Measurements from ENCODE around the gene ALDH1L1. TPM values are rescaled to one million over a fixed set of nuclear protein-coding genes. Genes with fewer than 3 reads are reported as not detected.

The ALDH1L1 gene
- total RNA-seq, 1 donor from 2014 or later: 4.1 TPM

GRCh38 chr3:126146034-126146433 lies 34.4 kb downstream of the ALDH1L1 start:
- peak; percentile 25 for DNase-seq (ENCODE audit: low spot score)
- ATAC-seq: no peak
- intact Hi-C loops (cut with DNase I): no loop called here

GRCh38 chr3:126142652-126143051 lies 37.7 kb downstream of the ALDH1L1 start:
- DNase-seq (ENCODE audit: low spot score) (no peak), ATAC-seq (no peak)
- intact Hi-C loops (cut with DNase I): no loop called here

GRCh38 chr3:126137490-126138130 lies 42.8 kb downstream of the ALDH1L1 start:
- no peak for ATAC-seq
- intact Hi-C loops (cut with DNase I): no loop called here
- DNase-seq (ENCODE audit: low spot score): peak; percentile 15

GRCh38 chr3:126136428-126137220 lies 43.8 kb downstream of the ALDH1L1 start:
- ATAC-seq (no peak), DNase-seq (ENCODE audit: low spot score) (peak; percentile 43)
- intact Hi-C loops (cut with DNase I): no loop called here

GRCh38 chr3:126135406-126136076 lies 44.8 kb downstream of the ALDH1L1 start:
- DNase-seq (ENCODE audit: low spot score) (peak; percentile 57), ATAC-seq (no peak)
- intact Hi-C loops (cut with DNase I): no loop called here

- ATAC-seq: no peak
- peak; percentile 36 for DNase-seq (ENCODE audit: low spot score)
- intact Hi-C loops (cut with DNase I): no loop called here
Measured at GRCh38 chr3:126135071-126135405, 45.3 kb downstream of the ALDH1L1 start.

GRCh38 chr3:126134219-126134975 lies 46.0 kb downstream of the ALDH1L1 start:
- DNase-seq (ENCODE audit: low spot score) (peak; percentile 79), ATAC-seq (peak; percentile 89)
- intact Hi-C loops (cut with DNase I): loop anchor here (5.0 kb wide), 1 partner anchor 258 kb away; the partner anchor contains the start of gene CFAP100

- intact Hi-C loops (cut with DNase I): loop anchor here (5.0 kb wide), 1 partner anchor 259 kb away; the partner anchor contains the start of gene CFAP100
- ATAC-seq (no peak), DNase-seq (ENCODE audit: low spot score) (peak; percentile 50)
Measured at GRCh38 chr3:126133606-126134005, 46.8 kb downstream of the ALDH1L1 start.

GRCh38 chr3:126132751-126133511 lies 47.5 kb downstream of the ALDH1L1 start:
- intact Hi-C loops (cut with DNase I): loop anchor here (5.0 kb wide), 1 partner anchor 259 kb away; the partner anchor contains the start of gene CFAP100
- ATAC-seq: no peak
- DNase-seq (ENCODE audit: low spot score): peak; percentile 25

- intact Hi-C loops (cut with DNase I): loop anchor here (5.0 kb wide), 1 partner anchor 260 kb away; the partner anchor contains the start of gene CFAP100
- ATAC-seq (no peak), DNase-seq (ENCODE audit: low spot score) (peak; percentile 49)
Measured at GRCh38 chr3:126131881-126132750, 48.3 kb downstream of the ALDH1L1 start.

- intact Hi-C loops (cut with DNase I): loop anchor here (5.0 kb wide), 1 partner anchor 261 kb away; the partner anchor contains the start of gene CFAP100
- no peak for ATAC-seq
- peak; percentile 37 for DNase-seq (ENCODE audit: low spot score)
Measured at GRCh38 chr3:126130981-126131745, 49.2 kb downstream of the ALDH1L1 start.

GRCh38 chr3:126130081-126130855 lies 50.1 kb downstream of the ALDH1L1 start:
- intact Hi-C loops (cut with DNase I): loop anchor here (5.0 kb wide), 1 partner anchor 262 kb away; the partner anchor contains the start of gene CFAP100
- DNase-seq (ENCODE audit: low spot score) (peak; percentile 36), ATAC-seq (no peak)

- peak; percentile 55 for DNase-seq (ENCODE audit: low spot score)
- intact Hi-C loops (cut with DNase I): no loop called here
- no peak for ATAC-seq
Measured at GRCh38 chr3:126129398-126129891, 50.9 kb downstream of the ALDH1L1 start.

GRCh38 chr3:126128504-126129397 lies 51.6 kb downstream of the ALDH1L1 start:
- intact Hi-C loops (cut with DNase I): no loop called here
- ATAC-seq (no peak), DNase-seq (ENCODE audit: low spot score) (peak; percentile 36)

- intact Hi-C loops (cut with DNase I): no loop called here
- DNase-seq (ENCODE audit: low spot score) (peak; percentile 35), ATAC-seq (no peak)
Measured at GRCh38 chr3:126127904-126128303, 52.5 kb downstream of the ALDH1L1 start.
